HT-29 (cell line): ENCODE data around the gene DRAM2. TPM values are rescaled to one million over a fixed set of nuclear protein-coding genes. Genes with fewer than 3 reads are reported as not detected.

Experiments
- DNase-seq: peaks from one replicate; pipeline ENCODE4 v3.0.0-alpha.2; 2015; ENCODE audit warnings: low spot score
- total RNA-seq: library from RNA; depleted of rRNA; stranded (reverse); fragments of >200 nt; shearing (Covaris generic); gene quantifications from 2 replicates; pipeline ENCODE4 v1.2.3, GENCODE V29; 2014; rRNA removed

DRAM2 gene
- total RNA-seq, result 35.6 and 37.9 TPM in 2 replicates

DNA sequence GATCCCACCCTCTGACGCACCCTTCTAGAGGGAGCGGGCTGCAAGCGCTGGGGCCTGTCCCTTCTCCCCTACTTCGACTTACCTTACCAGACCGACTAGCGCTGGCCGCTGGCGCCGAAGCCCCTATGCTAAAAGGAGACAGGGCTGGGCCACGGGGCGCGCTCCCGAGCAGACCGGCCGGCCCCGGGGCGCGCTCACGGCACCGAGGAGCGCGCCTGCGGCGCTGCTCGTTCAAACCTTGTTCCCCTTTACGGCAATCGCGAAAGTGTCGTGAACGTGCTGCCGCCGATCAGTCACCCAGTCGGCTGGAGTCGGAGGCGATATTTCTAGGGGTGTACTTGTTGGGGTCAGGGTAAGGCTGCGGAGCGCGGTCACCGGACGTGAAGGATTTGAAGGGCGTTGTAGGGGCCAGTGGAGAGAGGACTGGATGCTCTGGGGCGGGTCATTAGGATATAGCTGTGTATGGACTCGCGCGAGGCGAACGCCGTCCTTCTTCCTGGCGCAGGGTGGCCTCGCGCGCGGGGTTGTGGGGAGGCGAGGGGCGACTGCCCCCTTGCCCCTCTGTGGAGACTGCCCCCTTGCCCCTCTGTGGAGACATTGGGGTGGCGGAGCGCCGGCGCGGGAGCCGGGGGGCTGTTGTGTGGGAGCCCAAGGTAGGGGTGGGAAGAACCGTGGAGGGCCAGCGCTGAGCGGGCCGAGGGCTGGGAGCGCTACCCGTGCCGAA, at the start of gene DRAM2, which contains the start of gene CEPT1:
TSS of gene DRAM2 (minus strand) at position 138 of the 724 bp plus-strand sequence. CDS start 8,539 bp downstream, outside the sequence.
TSS of gene CEPT1 (plus strand) at position 268 of the 724 bp plus-strand sequence. CDS start 7,492 bp downstream, outside the sequence.
- DNase-seq, result peak; percentile 95

DNA sequence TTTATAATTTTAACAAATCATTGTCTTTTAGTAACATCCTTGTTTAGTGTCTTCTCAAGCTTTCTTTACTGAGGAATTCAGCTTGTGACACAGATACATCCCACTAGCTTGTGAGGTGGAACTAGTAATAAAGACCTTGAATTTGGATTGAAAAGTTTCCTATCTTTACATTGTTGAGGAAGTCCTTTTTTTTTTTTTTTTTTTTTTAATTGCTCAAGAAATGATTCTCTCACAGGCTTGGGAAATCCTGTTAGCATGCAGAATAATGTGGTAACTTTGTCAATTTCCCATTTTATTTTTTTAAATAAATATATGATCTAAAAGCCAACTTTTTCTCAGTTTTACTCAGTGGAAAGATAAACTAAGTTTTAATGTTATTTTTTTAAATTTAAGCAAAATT, 44.8 kb upstream of the DRAM2 start:
- no peak for DNase-seq

DNA sequence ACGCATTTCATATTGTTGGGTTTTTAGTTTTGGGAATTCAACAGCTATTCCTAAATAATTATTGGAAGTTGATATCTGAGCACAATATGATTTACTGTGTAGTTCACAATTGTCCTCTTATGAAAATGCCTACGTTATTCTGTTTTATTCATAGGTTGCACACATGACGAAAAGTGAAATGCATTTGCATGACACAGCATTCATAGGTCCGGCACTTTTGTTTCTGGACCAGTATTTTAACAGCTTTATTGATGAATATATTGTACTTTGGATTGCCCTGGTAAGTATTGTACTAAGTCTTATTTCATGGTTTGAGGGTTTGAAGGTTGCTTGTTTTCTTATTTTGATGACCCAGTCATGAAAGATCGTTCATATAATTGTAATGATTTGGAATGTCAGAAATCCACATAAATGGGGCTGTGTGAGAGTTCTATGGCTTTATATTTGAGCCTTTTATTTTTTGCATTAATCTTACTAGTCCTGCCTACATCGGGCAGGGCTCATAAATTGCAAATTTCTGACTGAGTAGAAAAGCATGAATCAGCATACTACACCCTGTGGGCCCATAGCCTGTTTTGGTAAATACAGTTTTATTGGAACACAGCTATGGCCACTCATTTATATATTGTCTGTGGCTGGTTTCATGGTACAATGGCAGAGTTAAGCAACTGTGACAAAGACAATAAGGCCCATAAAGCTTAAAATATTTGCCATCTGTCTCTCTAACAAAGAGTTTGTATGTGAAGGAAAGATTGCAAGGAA, 43.6 kb upstream of the DRAM2 start:
- DNase-seq, result no peak

DNA sequence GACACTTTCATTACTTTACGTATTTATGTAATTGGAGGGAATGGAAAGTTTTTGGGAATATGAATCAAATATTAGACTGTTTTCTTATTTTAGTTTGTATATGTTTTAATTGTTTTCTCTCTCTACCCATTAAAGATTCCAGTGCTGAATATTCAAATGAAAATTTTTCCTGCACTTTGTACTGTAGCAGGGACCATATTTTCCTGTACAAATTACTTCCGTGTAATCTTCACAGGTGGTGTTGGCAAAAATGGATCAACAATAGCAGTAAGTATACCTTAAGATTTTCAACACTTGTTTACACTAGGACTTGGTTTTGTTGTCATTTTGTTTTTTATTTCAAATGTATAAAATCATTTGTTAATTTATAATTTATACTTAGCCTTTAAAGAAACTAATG, 42.2 kb upstream of the DRAM2 start:
- no peak for DNase-seq

DNA sequence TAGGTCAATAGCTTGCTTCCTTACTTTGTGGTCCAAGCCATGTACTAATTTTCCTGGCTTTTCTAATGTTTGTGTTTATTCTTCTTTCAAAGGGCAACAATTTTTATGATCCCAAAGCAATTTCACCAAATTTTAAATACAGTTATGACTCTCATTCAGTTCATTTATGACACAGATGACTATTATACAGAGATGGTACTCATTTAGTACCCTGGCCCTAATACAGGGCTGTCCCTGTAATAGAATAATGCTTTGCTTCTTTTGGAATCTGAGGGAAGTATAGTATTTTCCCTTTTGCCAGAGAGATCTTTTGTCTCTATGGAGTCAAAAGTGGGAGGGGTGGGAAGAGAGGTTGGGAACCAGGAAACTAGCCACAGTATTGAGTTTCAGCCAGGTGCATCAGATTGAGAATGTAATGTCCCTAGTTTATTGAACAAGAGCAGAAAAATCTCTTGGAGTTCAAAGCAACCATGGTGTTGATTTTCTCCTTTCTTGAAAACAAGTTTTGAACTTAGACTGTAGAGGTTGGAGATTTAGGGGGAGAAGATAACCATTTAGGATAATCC, 40.2 kb upstream of the DRAM2 start:
- no peak for DNase-seq

DNA sequence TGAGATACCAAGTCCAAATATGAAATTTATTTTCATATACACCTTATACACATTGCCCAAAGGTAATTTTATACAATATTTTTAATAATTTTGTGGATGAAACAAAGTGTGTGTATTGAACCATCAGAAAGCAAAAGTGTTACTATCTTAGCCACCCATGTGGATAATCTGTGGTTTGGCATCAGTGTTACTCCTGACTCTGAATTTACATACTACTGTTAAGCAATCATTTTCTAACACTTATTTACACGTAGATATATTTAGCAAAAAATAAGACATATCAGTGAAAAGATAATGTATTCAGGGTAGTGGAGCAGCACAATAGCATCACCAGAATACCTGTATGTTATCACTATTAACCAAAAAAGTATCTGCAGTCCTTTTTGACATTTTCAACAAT, 36.8 kb upstream of the DRAM2 start:
- no peak for DNase-seq

DNA sequence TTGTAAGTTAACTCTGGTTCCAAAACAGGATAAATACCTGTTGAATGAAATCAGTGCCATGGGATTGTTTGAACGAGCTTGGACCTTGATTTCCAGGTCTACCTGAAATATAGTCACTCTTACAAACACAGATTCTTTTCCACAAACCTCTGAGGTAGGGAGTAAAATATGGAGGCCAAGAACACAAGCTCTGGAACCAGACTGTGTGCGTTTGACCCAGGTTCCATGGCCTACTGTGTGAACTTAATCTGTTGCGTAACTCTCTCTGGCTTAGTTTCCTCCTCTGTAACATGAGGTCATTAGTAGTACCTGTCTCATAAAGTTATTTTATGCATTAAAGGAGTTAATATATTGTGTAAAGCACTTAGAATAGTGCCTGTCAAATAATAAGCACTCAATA, 35.5 kb upstream of the DRAM2 start:
- no peak for DNase-seq

DNA sequence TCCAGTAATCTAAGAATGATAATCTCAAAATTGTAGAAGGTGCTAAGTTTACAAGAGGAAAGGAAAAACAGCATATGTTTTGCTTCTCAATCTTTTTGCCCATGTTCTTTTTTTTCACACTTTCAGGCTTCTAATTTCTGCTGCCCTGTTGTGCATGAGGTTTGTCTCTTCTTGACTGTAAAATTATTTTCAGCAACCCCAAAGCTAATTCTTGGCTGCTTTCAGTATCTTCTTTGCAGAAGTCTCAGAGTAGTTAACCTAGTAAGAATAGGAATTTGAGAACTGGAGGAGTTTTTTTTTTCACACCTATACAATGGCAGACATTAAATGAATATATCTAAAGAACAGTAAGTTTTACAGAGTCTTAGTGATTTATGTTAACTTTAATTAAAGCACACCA, 34.2 kb upstream of the DRAM2 start:
- DNase-seq, result no peak

DNA sequence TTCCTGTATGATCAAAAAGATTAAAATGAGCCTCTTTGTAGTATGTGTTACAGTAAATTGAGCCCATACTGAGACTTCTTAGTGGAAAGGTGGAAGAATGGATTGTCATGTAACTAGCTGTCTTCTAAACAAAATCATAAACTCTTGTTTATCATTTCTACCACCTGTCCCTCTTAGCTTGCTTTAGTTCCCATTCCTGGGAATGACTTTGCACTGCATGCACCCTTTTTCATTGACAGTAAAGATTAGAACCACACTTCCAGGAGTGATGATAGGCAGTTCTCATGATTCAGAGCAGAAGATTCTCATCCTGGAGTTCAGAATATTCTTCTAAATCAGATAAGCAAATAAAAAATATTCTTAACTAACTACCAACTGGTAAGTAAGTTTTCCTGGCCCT, 32.6 kb upstream of the DRAM2 start:
- DNase-seq, result no peak

DNA sequence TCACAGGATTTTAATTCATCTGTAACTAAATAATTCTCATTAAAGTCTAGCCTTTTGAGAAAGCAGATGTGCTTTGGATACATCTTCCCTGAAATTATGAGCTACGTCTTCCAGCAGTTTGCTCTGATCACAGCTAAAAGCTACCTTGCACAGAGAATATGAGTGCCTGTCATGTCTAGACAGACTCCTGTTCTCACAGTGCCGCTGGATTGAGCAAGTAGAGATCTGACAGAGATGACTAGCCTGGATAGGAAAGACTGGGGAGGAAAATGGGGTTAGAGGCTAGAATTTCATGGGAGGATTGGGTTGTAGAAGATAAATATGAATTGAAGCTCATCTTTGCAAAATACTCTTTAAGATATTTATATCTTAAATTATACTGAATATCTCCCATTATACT, 24.3 kb upstream of the DRAM2 start:
- no peak for DNase-seq

DNA sequence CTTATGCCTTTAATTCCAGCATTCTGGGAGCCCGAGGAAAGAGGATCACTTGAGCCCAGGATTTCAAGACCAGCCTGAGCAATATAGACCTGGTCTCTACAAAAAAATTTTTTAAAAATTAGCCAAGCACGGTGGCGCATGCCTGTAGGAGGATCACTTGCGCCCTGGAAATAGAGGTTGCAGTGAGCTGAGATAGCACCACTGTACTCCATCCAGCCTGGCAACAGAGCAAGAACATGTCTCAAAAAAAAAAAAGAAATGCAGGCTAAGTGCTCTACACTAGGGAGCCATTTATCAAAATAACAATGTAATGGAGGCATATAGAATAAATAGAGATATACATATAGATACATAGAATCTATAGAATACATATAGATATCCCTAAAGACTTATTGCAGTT, 23.5 kb upstream of the DRAM2 start:
- no peak for DNase-seq

DNA sequence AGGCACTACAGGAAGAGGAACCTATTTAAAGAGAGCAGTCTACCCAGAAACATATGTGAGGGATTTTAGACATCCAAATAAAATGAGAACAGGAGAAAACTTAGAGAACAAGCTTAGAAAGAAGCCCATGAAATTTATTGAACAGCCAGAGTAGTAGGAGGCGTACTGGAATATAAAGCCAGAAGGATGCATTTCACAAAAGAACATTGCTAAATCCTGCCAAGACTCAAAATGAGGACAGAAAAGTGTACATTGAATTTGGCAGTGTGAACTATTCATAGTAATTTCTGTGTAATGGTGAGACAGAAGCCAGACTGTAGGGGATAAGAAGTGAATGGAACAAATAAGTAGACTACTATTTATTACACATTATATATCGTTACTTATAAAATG, 22.6 kb upstream of the DRAM2 start:
- DNase-seq, result no peak

DNA sequence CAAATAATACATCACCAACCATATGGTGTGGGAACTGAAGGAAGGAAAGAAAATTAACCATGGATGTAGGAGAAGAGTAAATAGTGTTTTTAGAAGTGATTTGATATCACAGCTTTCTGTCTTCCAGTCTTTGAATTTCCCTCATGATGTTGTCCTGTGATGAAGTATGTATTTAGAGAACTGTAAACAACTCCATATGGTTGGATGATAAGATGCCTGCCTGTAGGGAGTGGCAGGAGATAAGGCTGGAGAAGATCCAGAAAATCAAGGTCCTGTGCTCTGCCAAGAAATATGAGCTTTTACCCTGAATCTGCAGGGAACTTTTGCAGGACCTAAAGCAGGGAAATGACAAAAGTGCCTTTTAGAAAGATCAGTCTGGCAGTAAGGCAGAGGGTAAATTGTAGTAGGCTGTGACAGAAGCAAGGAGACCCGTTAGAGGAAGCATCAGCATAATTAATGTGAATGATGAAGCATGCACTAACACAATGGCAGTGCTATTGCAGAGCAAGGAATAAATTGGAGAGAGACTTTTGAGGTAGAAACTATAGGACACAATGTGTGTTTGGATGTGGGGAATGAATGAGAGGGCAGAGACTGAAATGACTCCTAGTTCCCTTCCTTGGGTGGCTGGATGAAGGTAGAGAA, 22.1 kb upstream of the DRAM2 start:
- no peak for DNase-seq

DNA sequence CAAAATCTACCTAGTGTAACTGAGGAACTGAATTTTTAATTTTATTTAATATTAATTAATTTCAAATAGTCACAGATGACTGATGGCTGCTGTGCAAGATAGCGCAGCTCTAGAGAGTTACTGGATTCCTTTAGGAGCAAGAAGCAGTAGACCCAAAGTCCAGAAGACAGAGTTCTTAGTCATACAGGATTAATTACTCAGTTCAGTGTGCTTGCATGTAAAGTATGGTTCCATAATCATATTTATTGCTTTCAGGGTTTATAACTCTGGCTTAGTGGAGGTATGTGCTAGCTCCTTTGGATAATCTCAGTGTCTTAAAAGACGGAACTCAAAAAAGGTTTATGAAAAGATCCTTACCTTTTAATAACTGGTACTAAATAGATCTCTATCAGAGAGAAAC, 17.5 kb upstream of the DRAM2 start:
- no peak for DNase-seq

DNA sequence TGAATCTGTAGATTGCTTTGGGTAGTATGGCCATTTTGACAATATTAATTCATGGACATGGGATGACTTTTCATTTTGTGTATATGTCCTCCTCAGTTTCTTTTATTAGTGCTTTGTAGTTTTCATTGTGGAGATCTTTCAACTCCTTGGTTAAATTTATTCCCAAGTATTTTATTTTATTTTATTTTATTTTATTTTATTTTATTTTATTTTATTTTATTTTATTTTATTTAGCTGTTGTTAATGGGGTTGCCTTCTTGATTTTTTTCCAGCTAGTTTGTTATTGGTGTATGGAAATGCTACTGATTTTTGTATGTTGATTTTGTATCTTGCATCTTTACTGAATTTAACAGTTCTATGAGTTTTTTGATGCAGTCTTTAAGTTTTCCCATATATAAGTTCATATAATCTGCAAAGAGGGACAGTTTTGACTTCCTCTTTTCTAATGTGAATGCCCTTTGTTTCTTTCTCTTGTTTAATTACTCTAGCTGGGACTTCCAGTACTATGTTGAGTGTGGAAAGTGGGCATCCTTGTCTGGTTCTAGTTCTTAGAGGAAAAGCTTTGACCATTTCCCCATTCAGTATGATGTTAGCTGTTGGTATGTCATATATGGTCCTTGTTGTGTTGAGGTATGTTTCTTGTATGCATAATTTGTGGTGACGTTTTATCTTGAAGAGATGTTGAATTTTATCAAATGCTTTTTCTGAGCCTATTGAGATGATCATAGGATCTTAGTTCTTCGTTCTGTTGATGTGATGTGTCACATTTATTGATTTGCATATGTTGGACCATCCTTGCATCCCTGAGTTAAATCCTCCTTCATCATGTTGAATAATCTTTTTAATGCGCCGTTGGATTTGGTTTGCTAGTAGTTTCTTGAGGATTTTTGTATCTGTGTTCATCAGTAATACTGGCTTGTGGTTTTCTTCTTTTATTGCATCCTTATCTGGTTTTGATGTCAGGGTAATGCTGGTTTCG, 14.4 kb upstream of the DRAM2 start:
- DNase-seq, result no peak

DNA sequence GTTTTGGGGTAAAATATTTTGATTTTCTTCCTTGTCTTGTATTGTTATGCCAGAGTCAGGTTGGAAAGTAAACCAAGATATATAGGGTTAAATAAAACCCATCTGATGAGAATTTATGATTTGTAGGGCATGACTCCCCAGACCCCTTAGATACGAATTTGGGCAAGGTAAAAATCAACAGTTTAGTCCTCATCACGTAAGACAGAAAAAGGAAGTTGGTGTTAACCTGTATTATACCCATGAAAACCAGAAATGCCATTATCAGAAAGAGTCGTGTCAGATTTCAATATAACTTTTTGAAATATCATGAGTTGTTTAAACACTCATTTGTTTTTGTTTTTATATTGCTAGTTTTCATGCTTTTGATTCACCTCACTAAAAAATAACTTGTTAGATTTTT, 11.9 kb upstream of the DRAM2 start:
- DNase-seq, result no peak

DNA sequence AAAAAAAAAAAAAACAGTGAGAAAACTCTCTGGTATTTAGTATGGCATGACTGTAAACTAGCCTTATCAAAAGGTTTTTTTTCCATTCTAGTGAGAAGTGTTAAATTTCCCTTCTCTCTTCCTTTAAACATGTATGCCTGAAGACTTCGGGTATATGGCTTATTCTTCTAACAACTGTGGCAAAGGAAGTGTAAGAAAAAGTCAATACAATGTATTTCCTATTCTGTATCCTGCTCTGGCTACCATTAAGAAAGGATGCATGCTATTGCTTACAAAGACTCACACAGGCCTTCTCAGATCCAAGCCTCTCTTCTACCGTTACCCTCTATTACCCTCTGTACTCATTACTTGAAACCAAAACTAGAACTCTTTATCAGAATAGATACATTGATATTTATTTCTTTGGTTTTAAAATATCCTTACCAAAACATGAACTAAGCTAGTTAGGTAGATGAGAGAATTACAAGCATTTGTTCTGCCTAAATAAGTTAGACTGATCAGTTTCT, 8.5 kb upstream of the DRAM2 start:
- DNase-seq, result no peak

DNA sequence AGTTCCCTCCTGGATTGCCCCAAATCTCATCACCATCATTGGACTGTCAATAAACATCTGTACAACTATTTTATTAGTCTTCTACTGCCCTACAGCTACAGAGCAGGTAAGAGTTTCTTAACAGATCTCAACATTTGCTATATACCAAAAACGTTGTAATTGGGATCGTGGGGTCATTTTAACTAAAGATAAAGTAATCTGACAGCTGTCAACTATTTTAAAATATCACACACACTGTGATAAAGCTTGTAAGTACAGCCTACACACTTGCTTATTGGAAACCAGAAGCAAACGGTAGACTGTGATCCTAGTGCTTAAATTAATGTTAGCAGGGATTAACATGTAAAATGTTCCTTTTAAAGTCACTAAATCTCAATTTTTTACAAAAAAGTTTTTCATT, 8.1 kb upstream of the DRAM2 start:
- no peak for DNase-seq

DNA sequence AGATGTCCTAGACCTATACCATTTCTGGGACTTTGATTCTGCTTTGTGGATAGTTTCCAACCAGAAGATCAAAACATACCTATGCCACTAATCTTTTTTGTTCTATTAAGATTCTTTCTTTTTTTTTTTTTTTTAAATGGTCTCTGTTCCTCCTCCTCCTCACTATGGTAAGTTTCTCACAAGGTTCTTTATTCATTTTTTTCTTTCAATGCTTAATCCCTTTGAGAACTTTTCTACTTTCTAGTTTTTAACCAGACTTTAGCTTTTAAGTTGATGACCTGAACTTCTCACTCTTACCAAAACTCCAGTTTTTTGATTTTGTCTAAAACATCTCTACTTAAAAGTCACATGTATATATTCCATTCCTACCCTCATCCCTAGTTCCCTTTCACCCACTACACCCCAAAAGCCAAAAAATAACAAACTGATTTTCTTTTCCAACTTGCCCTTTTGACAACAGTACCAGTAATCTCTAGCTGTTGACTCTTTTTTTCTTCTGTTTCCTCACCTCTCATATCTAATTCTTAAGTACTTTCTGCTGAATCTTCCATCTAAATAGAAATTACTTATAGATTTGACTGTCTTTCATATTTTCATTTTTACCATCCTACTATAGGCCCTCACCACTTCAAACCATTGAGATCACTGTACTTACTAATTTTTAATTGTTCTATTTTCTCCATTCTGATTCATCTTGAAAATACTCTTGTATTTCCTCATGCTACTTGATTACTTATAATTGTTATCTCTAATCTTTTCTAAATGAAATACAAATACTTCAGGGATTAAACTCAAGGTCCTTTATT, 6.3 kb upstream of the DRAM2 start:
- DNase-seq, result no peak

DNA sequence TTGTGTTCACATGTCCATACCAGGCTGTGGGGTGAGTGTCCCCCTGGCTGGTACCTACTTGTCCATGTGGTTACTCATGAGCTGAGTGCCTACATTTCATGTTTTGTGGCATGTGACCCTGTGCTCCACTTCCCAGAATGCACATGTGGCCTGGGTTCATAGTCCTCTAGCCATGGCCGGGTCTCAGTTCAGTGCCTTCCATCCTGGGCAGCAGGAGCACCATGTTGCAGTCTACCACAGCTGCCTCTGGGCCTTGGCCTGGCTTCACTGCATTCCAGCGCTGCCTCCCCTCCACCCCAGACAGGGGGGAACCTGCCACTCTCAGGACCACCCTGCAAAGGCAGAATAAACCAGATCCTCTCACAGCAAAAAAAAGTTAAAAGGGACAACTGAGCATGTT, 5.6 kb upstream of the DRAM2 start:
- no peak for DNase-seq
